Inflammatory macrophage treated with lipopolysaccharide for 1 hour (primary cell): ENCODE measurements around the gene CHCHD4.
"Not testable (repeated sequence)": the region's sequence is repeated elsewhere in the genome, so short reads cannot be mapped to it uniquely, and the experiment has no call there.

Source experiments
- DNase-seq, 2 donors: peaks; one replicate each; pipeline ENCODE4 v3.0.0-alpha.2; 2020 to 2022

The CHCHD4 gene

DNA sequence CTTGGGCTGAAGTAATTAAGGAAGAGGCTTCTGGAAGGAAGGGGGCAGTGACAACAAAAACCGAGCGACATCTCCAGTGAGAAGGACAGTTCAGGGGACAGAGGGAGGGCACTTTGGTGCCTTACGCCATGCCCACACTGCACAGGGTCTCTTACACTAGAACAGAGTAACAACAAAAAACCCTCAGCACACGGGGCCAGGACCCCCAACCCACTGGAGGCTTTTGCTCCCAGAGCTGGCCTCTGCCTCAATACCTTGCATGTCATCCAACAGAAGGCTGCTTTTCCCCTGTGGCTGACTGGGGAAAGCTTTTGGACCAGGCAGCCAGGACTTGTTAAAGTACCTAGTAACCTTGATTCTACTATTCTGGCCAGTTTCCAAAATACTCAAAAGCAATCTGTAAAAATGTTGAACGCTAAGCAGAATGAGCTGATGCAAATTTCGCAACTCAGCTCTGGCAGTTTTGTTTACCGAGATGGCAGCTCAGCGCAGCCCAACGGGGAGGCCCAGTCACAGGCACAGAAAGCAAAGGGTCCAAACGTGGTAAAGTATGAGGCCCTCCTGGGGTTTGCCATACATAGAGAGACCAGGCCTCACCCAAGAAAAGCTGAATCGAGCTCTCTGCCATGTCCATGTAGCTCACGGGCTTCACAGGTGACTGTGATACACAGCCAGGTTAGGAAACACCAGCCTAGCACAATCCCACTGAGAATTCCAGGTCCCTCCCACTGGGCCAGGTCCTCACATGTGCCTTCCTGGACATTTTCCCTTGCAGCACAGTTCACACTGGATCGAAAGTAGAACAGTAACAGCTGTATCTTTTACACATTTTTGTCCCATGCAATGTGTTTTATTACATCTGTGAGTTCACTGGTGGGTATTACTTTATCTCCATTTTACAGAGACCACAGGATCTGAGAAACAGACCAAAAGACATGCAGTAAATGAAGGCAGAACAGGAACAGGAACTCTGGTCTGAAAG, 6.0 kb downstream of the CHCHD4 start:
- DNase-seq = no peak

DNA sequence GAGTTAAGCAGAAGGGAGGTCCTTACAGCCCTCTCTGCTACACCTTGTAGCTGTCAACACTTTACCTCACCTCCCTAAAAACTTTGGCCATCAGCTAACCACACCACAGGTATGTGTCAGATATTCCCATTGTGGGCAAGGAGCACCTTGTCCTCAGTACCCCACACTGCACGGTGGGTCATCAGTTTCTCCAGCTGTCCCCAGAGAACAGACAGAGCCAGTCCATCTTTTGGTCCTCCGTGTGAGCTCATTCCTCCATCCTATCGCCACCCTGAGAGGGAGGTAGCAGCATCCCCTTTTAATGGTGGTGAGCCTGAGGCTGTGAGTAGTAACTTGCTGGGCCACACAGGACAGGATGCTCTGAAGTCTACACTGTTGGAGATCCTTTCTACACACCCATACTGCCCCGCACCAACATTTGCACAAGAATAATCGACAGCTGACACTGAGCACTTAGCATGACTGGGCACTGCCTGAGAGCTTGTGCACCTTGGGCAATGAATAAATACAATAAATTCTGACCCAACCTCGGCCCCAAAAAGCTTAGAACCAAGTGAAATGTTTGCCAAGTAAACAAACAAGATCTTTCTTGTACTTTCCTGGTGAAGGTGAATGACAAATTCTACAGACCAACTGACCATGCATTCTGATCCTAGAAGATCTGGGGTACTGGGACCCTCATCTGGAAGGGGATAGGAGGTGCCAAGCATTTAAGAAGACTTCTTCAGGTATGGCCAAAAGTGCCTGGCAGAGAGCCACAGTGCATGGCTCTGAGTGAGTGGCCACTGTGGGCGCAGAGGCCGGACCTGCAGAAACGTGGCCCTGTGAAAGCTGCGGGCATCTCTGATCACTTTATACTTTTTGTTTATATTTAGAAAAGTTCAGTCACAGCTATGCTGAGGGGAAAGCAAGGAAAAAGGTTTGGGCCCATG, 6.9 kb downstream of the CHCHD4 start:
- no peak for DNase-seq

DNA sequence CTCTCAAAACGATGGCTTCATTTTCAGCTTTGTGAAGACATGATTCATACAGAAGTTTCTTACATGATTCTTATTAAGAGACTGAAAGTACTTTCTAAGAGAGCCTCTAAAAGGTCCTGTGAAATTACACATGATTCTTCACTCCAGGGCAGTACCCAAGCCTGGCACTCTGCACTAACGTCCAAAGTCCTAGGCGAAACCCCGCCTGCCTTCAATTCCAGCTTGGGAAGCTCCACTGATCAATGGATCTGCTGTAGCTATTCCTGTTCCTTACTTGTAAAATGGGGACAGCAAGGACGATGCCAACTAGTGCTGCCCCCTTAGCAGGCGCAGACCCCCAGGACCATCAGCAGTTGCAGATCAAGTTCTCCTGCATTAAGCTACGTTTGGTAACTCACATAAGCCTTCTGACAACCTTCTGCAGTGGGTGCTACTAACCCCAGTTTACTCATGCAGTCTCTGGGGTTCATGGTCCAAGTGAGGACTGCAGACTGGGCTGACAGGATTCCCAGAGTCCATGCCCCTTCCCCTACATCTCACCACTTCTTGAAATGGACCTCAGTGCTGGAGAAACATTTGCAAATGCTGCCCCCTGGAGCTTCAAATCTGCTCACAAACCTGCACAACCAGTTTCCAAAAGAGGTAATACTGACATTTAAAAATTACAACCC, 10.6 kb downstream of the CHCHD4 start:
- DNase-seq = no peak

DNA sequence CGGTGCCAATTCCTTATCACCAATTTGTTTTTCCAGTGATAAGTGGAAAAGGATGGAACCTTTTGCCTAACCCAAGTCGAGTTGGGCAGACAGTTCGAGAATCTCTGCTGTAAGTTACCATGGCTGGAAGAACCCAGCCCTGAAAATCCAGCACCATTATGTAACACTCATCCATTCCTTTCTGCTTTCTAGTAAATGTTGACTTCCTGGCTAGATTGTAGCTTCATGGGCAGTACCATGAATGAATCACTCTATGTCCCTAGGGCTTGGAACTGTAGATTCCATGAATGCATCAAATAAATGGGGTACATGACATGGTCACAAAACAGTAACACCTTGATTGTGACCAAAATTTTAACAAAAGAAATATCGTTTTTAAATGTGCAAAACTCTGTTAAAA, 14.0 kb downstream of the CHCHD4 start:
- no peak for DNase-seq

DNA sequence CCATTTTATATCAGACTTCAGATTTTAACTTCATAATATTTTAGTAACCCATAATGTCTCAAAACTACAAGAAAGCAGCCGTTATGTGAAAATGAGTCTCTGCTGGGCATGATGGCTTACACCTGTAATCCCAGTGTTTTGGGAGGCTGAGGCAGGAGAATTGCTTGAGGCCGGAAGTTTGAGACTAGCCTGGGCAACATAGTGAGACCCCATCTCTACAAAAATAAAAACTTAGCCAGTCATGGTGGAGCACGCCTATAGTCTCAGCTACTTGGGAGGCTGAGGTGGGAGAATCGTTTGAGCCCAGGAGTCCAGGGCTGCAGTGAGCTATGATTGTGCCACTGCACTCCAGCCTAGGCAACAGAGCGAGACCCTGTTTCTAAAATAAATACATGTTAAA, 14.8 kb downstream of the CHCHD4 start:
- DNase-seq = not testable (repeated sequence)

DNA sequence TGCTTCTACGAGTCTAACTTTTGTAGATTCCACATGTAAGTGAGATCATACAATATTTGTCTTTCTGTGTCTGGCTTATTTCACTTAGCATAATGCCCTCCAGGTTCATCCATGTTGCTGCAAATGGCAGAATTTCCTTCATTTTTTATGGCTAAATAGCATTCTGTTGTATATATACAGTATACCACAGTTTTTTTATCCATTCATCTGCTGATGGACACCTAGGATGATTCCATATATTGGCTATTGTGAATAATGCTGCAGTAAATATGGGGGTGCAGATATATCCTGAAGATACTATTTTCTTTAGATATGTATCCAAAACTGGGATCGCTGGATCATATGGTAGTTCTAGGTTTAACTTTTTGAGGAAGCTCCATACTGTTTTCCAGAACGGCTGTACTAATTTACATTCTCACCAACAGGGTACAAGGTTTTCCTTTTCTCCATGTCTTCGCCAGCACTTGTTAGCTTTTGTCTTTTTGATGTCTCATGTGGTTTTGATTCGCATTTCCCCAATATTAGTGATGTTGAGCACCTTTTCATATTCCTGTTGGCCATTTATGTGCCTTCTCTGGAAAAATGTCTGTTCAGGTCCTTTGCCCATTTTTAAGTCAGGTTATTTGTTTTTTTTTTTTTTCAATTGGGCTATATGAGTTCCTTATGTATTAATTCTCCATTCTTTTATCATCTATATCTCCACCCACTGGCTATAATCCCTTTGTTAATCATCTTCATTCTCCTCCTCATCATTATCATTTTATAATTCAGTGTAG, 26.9 kb downstream of the CHCHD4 start:
- DNase-seq = no peak

DNA sequence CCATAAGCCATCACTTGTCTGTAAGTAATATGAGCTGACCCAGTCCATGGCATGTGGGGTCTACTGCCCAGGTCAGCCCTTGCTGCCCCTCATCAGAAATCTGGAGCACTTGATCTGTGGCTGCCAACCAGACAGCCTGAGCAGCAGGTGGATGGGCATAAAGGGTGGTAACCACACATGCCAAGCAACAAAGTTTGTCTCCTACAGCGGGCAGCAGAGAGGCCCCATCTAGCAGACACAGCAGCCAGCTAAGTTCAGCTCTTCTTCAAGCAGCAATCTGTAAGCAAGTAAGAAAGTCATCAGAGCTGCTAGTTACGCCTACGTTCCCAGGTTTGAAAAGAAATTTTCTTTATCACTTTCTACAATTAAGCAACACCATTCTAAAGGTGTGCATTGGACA, 27.9 kb downstream of the CHCHD4 start:
- no peak for DNase-seq

DNA sequence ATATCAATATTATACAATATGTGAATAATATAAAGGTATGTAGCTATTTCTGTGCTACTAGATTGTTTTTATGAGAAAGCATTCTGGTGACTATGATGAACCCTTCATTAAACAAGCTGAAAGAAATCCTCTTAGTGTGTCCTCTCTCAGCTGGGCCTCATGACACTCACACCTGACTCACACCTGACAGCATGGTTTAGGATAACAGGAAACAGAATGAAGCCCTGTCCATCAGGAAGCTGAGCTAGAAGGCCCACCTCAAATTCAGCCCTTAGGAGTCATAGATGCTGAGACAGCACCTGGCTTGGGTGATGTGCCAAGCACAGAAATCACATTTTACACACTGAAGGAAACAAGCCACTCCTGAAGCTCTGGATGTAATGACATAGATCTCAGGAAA, 30.8 kb downstream of the CHCHD4 start:
- no peak for DNase-seq

DNA sequence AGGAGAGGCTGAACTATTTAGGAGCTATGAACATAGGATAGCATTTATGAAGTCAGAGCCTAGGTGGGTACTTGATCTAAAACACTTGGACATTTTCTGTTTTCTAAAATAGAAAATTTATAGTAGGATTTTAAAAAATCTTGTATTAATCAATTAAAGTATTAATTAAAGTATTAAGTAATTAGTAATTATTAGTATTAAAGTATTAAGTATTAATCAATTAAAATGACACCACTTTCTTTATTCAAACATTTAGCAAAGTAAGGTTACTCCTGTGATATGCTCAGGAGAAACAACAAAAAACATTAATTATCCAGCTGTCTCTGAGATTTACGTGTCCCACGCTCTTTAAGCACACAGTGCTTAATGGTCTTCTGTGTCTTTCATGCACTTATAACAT, 32.2 kb downstream of the CHCHD4 start:
- no peak for DNase-seq

DNA sequence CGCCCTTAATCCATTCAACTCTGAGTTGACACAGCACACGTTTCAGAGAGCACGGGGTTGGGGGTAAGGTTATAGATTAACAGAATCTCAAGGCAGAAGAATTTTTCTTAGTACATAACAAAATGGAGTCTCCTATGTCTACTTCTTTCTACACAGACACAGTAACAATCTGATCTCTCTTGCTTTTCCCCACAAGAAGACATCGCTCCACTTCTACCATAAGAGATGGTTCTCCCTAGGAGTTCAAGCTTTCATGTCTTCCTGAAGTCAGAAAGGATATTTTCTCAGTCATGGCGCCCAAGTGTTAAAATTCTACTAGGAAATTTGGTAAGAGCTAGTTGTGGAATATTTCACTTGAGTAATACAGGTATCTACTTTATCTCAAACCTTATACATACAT, 32.7 kb downstream of the CHCHD4 start:
- DNase-seq = not testable (repeated sequence)

DNA sequence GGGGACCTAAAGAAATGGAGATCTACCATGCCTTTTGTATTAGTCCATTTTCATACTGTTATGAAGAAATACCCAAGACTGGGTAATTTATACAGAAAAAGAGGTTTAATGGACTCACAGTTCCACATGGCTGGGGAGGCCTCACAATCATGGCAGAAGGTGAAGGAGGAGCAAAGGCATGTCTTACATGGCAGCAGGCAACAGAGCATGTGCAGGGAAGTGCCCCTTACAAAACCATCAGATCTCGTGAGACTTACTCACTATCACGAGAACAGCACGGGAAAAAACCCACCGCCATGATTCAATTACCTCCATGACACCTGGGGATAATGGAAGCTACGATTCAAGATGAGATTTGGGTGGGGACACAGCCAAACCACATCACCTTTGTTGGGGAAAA, 37.2 kb downstream of the CHCHD4 start:
- DNase-seq = not testable (repeated sequence)

DNA sequence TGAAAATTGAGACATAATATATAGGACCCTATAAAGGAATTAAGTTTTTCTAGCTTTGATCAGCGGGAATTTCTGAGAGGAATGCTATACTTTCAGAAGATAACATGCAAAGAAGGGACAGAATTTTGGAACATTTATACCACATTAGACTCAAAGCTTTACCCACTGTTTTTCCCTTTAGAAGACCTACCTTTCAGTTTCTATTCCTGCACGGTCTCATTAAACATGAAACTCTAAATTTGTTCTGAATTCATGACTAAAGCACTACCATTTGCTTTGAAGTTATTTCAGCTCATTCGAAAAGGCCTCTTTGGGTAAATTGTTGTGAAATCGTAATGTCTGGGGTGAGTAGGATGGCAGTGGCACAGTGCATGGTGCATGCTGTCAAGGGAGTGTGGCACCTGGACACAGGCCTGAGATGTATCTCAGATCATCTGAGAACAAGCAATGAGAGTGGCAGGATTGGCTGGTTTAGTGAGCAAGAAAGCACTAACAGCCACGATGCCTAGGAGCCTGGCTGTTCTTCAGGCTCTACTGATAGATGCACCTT, 42.5 kb downstream of the CHCHD4 start:
- no peak for DNase-seq

DNA sequence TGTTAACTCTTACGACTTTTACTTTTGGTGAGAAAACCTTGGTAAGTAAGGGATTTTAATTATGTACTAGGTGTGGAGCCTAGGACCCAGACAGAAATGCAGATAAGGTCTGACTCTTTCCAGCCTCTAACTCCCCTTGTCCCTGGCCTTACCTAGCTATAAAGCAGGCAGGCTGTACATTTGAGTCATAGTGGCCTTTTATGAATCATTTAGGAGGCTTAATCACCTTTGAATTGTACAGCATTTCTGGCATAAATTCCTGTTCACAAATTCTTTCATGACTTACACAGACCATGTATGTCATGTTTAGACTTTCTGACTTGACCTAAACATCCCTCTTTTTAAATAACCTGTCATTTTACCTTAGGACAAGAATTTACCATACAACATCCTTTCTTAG, 47.4 kb downstream of the CHCHD4 start:
- DNase-seq = no peak

DNA sequence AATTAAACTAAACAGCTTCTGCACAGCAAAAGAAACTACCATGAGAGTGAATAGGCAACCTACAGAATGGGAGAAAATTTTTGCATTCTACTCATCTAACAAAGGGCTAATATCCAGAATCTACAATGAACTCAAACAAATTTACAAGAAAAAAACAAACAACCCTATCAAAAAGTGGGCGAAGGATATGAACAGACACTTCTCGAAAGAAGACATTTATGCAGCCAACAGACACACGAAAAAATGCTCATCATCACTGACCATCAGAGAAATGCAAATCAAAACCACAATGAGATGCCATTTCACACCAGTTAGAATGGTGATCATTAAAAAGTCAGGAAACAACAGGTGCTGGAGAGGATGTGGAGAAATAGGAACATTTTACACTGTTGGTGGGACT, 49.4 kb downstream of the CHCHD4 start:
- not testable (repeated sequence) for DNase-seq

DNA sequence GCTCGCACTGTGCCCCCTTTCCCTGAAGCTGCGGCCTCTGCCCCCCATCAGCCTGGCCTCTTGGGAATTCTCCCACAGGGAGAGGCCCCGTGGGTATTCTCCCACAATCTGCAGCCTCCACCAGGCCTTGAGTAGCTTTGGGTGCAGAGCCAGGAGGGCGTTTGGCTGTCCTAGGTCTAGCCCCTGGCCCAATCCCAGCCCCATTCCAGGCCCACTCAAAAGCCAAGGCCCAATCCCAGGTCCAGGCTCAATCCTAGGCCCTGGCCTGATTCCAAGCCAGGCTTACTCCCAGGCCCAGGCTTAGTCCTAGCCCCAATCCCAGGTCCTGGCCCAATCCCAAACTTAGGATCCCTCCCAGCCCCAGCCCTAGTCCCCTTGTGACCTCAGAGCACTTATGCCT, 59.8 kb downstream of the CHCHD4 start:
- DNase-seq = no peak

DNA sequence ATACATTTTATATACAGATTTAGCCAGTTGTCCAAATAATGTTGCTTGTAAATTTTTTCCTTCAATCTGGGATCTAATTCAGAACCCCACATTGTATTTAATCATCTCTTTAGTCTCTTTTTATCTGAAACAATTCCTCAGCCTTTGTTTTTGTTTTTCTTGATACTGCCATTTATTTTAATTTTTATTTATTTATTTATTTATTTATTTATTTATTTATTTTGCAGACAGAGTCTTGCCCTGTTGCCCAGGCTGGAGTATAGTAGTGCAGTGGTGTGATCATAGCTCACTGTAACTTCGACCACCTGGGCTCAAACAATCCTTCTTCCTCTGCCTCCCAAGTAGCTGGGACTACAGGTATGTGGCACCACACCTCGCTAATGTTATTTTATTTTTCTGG, 61.5 kb downstream of the CHCHD4 start:
- DNase-seq = no peak
